ENCODE measurements around the gene TRAPPC6A. TPM values are rescaled to one million over a fixed set of nuclear protein-coding genes. Genes with fewer than 3 reads are reported as not detected.

TRAPPC6A gene
- total and polyA plus RNA-seq, 11 donors, result 7.7 to 22.8 (median 18.6) TPM

DNA sequence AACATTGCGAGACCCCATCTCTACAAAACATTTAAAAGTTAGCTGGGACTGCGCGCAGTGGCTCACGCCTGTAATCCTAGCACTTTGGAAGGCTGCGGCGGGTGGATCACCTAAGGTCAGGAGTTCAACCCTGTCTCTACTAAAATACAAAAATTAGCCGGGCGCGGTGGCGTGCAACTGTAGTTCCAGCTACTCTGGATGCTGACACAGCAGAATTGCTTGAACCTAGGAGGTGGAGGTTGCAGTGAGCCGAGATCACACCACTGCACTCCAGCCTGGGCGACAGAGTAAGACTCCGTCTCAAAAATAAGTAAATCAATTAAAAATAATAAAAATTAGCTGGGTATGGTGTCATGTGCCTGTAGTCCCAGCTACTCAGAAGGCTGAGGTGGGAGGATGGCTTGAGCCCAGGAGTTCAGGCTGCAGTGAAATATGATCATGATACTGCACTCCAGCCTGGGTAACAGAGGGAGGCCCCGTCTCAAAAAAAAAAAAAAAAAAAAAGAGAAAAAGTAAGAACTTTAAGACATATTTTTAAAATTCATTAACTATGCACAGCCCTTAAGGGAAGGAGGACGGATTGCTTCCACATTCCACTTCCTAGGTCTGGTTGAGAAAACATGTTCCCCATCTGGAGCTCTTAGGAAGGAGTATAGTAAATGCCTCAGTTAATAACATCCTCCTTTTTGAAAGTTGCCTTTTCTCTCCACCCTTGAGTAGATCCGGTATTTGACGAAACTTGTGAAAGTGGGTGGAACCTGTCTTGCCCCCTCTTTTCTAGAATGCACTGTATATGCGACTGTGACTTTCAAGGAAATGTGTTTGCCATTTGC, 41.1 kb upstream of the TRAPPC6A start:
- H3K36me3 ChIP-seq, result no peaks in the 10 kb centered on the region
- peaks cover 0 to 19% (median 5%) of the 10 kb centered on the region in 12 donors for H3K4me1 ChIP-seq
- TF ChIP-seq POLR2A (IDR thresholded peaks at IDR 0.05) (no peak), CTCF (IDR thresholded peaks at IDR 0.05) (no peak)
- no peaks in the 10 kb centered on the region for H3K9me3 ChIP-seq
- DNase-seq, result no peak
- H3K4me3 ChIP-seq, result no peak overlapping the region
- H3K27me3 ChIP-seq, result peaks cover 0 to 36% (median 14%) of the 10 kb centered on the region in 9 donors
- 78 to 84% (median 82%) methylated on average over 18 of the region's 18 CpGs for WGBS, 4 donors
- no peak for ATAC-seq
- intact Hi-C loops (cut with DNase I), result no loop called here
- no peak overlapping the region for H3K27ac ChIP-seq

- no peak for DNase-seq
- no peak for ATAC-seq
- Histone ChIP-seq H3K27ac (no peak overlapping the region), H3K4me3 (no peak overlapping the region), H3K9me3 (no peaks in the 10 kb centered on the region), H3K36me3 (no peaks in the 10 kb centered on the region), H3K4me1 (peaks cover 0 to 19% (median 5%) of the 10 kb centered on the region in 12 donors), H3K27me3 (peaks cover 0 to 36% (median 14%) of the 10 kb centered on the region in 9 donors)
- TF ChIP-seq POLR2A (IDR thresholded peaks at IDR 0.05), result no peak
- TF ChIP-seq CTCF (IDR thresholded peaks at IDR 0.05), result no peak
- intact Hi-C loops (cut with DNase I), result no loop called here
- WGBS, 4 donors, result 63 to 73% (median 63%) methylated on average over 4 of the region's 4 CpGs
Observed at GRCh38 chr19:45218426-45218825, 40.4 kb upstream of the TRAPPC6A start.

- TF ChIP-seq POLR2A (IDR thresholded peaks at IDR 0.05) (no peak), CTCF (IDR thresholded peaks at IDR 0.05) (no peak)
- Histone ChIP-seq H3K27me3 (peaks cover 0 to 36% (median 14%) of the 10 kb centered on the region in 9 donors), H3K4me1 (peaks cover 0 to 22% (median 6%) of the 10 kb centered on the region in 12 donors), H3K9me3 (no peaks in the 10 kb centered on the region), H3K27ac (no peak overlapping the region), H3K36me3 (no peaks in the 10 kb centered on the region), H3K4me3 (no peak overlapping the region)
- 47 to 59% (median 52%) methylated on average over 14 of the region's 14 CpGs for WGBS, 4 donors
- DNase-seq (no peak), ATAC-seq (no peak)
- intact Hi-C loops (cut with DNase I), result no loop called here
Observed at GRCh38 chr19:45217957-45218334, 39.9 kb upstream of the TRAPPC6A start.

DNA sequence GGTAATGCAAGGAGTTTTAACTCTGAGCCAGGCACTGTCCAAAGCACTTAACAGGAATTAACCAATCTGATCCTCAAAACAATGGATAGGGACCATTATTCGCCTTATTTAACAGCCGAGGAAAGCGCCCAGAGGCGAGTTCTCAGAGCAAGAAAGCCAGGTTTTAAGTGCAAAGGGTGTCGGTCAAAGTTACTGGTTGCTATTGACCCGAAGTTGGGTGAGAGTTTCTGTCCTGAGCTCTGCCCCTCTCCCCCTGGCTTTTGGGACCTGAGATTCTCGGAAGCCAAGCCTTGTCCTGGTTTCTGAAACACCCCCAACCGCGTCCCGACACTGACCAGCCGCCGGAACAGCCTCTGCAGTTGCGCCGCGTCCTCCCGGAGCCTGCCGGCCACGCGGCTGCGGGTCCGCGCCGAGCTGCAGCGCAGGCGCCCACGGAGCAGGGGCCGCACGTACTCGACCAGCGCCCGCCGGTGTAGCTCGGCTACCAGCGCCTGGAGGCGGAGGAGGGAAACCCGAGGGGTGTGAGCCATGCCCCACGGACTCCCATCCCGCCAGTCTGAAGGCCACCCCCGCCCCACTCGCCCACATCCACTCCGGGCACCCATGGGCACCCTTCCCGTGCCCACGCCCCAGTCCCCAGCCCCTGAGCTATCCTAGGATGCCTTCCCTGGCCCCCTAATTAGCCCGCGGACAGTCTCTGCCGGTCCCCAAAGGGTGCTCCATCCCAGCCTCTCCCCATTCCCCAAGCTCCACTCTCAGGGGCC, 39.3 kb upstream of the TRAPPC6A start:
- no peak for DNase-seq
- WGBS, 4 donors, result 24 to 48% (median 42%) methylated on average over 31 to 46 of the region's 46 CpGs
- no peak overlapping the region for H3K27ac ChIP-seq
- intact Hi-C loops (cut with DNase I), result no loop called here
- peak in 2 of 4 donors; percentile 16 to 42 for ATAC-seq
- no peak overlapping the region for H3K4me3 ChIP-seq
- peaks cover 0 to 36% (median 14%) of the 10 kb centered on the region in 9 donors for H3K27me3 ChIP-seq
- H3K4me1 ChIP-seq, result peaks cover 0 to 24% (median 7%) of the 10 kb centered on the region in 12 donors
- H3K9me3 ChIP-seq, result no peaks in the 10 kb centered on the region
- TF ChIP-seq POLR2A (IDR thresholded peaks at IDR 0.05) (no peak), CTCF (IDR thresholded peaks at IDR 0.05) (no peak)
- H3K36me3 ChIP-seq, result no peaks in the 10 kb centered on the region
